GM21381 (cell line): Measurements from ENCODE around the gene MALT1.
A peak's percentile ranks its signal among the peaks of the same experiment; 100 is the strongest.

Experiments used
- ATAC-seq: cut with Tn5 transposase; IDR thresholded peaks from one replicate; pipeline ENCODE4 v1.9.1; 2021; ENCODE audit warnings: mild to moderate bottlenecking, moderate library complexity; ENCODE audit not compliant: unreplicated experiment

The MALT1 gene

DNA sequence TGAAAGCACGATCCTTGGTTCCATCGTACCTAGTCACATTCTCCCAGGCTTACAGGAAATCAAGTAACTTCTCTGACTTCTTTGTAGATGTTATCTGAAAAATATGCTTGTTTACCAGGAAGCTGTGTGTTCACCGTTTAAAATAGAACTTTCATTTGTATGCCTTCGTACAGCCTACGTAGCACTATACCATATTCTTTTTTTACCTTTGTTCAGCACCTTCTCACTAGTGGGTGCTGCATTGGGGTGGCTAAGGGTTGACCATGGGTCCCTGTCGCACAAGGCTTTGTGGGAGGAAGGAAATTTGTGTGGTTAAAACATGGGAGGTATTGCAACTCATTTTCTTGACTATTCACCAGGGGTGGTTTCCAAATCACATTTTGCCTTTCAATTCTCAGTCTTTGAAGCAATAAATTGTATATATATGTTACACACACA is 16.6 kb downstream of the MALT1 start:
- ATAC-seq: peak; percentile 80

DNA sequence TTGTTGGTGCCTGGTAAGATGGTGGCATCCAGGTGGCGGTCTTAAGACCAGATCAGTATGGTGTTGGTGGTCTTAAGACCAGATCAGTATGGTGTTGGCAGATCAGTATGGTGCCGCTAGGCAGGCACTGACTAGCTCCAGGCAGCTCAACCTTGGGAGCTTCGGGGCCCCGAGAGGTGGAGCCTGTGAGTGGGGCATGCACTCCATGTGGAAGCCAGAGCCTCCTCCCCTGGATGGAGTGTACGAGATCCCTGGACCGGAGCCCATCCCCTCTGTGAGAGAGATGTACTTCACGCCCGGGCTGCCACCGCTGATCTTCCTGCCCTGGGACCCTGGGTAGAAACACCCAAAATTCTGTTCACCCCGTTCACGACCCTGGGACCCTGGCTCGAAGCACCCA is 19.0 kb downstream of the MALT1 start:
- ATAC-seq: no peak

DNA sequence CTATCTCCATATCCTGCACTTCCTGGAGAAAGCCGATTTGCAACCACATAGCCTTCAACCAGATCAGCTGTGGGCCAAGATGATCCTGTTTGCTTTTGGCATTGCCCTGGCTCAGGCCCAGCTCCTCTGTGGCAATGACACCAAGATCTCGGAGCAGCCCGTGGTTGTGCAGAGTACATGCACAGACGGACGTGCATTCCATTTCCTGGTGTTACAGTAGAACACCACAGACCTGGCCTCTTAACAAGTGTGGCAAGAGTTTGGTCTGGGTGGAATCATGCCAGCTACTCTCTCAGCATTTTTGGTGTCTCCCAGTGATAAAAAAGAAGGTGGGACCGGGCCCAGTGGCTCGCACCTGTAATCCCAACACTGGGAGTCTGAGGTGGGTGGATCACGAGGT is 20.0 kb downstream of the MALT1 start:
- ATAC-seq: no peak

DNA sequence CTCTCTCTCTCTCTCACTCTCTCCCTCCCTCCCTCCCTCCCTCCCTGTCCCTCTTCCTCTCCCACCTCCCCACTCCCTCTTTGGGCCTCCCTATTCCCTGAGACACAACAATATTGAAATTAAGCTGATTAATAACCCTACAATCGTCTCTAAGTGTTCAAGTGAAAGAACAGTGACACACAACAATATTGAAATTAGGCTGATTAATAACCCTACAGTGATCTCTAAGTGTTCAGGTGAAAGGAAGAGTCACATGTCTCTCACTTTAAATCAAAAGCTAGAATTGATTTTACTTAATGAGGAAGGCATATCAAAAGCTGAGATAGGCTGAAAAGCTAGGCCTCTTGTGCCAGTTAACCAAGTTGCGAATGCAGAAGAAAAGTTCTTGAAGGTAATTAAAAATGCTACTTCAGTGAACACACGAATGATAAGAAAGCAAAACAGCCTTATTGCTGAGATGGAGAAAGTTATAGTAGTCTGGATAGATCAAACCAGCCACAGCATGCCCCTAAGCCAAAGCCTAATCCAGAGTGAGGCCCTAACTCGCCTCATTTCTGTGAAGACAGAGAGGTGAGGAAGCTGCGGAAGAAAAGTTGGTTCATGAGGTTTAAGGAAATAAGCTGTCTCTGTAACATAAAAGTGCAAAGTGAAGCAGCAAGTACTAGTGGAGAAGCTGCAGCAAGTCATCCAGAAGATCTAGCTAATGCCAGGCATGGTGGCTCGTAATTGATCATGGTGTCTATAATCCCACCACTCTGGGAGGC is 21.3 kb downstream of the MALT1 start:
- no peak for ATAC-seq

DNA sequence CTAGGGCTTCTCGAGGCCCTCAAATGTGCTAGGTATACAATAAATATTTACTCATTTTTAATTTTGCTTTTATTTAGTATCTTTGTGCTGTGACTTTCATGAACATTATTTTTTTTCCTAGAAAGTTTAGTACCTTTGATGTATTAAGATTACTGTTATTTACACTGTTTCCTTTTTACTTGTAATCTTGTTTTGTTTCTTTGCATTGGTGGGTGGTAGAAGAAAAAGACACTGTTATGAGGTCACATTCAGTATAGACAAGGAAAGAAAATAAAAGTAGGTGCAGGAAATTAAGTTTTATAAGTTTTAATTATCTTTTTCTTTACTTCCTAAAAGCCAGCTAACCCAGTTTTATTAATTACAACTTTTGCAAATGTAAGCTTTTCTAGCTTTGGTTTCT is 23.0 kb downstream of the MALT1 start:
- ATAC-seq: no peak

DNA sequence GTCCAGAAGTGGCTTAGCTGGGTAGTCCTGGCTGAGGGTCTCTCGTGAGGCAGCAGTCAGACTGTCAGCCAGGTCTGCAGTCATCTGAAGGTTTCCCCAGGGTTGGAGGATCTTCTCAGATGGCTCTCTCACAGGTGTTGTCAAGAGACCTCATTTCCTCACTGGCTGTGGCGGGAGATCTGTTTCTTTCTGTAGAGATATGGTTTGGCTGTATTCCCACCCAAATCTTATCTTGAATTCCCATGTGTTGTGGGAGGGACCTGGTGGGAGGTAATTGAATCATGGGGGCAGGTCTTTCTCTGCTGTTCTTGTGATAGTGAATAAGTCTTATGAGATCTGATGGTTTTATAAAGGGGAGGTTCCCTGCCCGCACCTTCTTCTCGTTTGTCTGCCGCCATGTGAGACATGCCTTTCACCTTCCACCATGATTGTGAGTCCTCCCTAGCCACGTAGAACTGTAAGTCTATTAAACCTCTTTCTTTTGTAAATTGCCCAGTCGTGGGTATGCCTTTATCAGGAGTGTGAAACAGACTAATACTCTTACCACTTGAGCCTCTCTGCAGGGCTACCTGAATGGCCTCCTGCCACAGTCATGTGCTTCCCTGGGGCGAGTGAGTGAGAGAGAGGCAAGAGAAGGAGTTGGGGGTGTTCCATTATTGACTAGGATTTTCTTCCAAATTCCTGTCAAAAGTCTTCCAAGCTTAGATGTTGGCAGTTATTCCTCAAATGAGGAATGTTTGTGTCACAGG is 23.6 kb downstream of the MALT1 start:
- no peak for ATAC-seq

DNA sequence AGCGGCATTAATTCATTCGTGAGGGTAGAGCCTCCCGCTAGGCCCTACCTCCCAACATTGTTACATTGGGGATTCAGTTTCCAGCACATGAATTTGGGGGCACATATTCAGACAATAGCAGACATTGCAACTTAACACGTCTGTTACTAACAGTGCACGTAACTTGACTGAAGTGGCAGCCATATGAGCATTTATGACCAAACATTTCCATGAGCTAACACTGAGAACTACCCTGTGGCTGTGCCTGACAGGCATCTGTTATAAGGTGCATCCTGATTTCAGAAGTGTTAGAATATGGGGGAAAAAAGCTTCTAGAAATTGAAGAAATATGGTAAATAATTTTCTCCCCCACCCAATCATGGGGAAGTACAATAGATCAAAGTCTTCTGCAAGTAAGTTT is 24.5 kb downstream of the MALT1 start:
- ATAC-seq: no peak

DNA sequence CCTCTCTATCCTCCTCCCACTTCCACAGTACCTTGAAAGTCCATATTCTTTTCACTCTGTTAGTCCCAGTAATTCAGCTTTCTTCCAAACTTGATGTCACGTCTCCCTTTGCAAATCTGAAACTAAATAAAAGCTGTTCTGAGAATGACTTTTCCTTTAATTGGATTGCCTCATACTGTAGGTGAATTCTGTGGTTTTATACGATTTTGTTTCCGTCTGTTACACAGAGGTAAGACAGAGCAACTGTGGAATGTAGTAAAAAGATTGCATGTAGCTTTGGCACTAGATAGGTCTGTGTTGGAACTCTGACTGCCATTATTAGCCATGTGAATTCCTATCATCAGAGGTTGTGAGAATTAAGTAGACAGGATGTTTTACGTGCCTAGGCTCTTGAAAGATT is 25.9 kb downstream of the MALT1 start:
- ATAC-seq: no peak

DNA sequence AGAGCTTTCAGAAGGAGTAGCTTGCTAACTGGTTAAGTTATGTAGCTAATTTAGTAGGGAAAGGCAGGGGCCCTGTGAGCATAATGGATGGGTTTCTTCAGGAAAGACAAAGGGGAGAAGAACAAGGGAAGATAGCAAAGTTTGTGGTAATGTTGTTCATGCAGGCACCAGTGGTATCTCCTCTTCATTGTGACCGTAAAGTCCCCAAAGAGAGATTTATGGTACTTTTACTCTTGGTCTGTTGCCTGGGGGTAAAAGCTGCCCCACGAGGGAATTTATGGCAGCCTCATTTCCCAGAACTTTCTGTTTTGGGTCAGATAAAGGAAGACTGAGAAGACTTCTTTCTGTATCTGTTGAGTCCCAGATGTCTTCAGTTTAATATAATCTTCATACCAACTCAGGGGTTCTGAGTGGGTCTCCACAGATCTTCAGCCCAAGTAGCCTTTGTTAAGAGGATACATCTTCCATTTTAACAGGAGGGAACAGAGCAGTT is 27.5 kb downstream of the MALT1 start:
- ATAC-seq: no peak

DNA sequence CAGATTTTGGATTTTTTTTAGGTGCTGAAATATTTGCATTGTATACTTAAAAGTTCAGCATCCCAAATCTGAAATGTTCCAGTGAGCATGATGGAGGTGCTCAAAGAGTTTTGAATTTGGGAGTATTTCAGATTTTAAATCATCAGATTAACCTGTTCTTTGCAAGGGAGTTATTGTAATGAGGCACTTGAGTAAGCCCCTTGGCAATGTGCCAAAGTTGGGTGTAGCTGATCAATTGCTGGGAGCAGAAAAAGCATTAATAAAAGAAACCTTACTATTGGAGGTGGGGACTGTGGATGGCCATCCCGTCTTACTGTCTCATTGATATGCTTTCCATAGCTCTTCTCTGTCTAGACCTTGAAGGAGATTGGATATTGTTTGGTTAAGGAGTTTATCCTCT is 28.3 kb downstream of the MALT1 start:
- no peak for ATAC-seq

DNA sequence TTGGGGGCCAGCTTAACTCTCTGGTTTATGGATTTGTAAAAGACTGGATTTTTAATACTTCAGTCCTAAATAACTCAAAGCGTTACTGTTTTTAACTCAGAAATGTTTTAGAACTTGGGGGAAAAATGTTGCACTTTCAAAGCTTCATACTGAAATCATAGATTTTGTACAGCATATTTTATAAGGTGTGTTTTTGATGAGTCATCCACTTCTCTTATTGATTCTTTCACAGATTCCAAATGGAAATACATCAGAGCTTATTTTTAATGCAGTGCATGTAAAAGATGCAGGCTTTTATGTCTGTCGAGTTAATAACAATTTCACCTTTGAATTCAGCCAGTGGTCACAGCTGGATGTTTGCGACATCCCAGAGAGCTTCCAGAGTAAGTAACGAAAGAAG is 28.9 kb downstream of the MALT1 start:
- no peak for ATAC-seq

DNA sequence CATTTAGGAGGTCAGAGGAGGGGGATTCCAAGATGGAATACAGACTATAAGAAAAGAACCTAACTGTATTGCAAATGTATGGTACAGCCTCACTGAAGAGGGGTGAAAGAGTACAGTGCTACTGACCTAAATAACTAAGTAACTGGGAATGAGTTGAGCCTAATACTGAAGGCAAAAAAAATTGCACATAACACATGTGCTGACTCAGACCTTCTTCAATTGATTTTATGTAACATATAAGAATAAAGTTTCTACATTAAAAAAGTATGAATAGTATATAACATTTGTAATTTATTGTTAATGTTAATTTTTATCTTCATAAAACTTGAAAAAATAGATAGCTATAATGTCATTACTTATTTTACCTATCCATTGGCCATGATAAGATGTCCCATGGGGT is 41.7 kb downstream of the MALT1 start:
- ATAC-seq: no peak

DNA sequence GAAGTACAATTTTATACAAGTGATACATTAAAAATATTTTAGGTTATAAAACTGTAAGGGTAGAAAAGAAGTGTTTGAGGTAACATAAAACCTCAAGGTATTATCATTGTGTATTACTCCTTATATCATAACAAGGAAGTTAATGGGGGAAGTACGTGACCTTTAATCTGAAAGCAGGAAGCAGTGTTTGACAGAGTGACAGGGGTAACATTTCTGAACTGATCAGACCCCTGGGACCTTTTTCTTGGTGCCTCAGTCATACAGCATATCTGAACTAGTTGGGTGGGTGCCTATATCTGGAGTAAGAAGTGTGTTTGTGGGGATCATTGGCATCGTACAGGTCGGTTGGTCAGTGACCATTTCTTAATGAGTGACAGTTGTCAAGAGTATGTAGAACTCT is 43.0 kb downstream of the MALT1 start:
- no peak for ATAC-seq

DNA sequence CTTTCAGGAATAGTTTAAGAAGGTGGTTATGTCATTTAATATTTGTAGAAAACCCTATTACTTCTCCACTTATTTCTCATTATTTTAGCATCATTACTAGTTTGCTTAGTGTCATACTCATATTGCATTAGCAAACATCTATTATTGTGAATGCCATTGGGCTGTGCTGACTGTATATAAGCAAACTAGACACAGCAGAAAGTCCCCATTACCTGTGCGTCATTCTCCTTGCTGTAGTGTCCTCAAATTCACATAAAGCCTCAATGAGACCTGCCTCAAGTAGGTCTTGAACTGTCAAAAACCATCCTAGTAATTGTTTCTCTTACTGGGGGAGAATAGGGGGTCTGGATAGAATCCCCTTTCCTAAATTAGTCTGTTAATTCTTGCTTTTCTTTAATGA is 43.6 kb downstream of the MALT1 start:
- ATAC-seq: no peak

DNA sequence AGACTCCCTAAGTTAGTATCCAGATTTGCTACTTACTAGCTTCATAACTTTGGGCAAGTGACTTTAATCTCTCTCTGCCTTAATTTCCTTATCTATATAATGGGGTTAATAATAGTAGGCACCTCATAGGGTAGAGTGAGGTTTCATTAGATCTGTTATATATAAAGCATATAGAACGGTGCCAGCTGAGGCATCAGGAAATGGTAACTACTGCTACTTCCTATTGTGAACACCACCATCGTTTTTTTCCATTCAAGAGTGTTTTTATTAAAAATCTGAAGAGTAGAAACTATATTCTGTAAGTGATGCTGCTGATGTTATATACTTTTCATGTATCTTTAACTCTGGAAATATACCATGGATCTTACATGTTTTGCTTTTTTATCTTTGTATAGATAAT is 44.3 kb downstream of the MALT1 start:
- ATAC-seq: no peak

DNA sequence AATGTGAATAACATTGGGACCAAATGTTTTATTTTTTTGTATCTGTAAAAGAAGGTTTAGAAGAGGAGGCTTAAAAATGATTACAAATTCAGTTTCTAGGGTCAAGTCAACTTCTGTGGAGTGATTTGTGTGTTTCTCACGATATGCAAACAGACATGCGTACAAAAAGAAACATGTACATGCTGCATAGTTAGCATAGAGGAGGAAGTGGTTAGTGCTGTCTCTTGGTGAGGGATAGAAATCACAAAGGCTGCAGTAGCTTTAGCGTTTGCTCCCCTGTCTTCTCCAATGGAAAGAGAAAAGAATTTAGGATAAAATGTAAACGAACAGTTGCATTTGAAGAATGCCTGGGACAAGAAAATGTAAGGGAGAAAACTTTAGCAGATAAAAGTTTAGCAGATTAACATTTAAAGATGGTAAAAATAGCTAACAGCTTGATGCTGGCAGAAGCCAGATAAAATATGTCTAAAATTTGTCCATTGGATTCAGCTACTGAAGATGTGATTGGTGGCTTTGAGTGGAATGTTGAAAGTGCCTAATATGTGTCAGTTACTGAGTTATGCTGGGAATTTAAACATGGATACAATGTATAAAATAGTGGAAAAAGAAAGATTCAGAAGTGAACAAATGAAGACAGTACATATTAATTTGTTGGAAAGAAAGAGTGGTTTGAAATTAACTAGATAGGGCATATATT is 44.9 kb downstream of the MALT1 start:
- ATAC-seq: peak; percentile 61

DNA sequence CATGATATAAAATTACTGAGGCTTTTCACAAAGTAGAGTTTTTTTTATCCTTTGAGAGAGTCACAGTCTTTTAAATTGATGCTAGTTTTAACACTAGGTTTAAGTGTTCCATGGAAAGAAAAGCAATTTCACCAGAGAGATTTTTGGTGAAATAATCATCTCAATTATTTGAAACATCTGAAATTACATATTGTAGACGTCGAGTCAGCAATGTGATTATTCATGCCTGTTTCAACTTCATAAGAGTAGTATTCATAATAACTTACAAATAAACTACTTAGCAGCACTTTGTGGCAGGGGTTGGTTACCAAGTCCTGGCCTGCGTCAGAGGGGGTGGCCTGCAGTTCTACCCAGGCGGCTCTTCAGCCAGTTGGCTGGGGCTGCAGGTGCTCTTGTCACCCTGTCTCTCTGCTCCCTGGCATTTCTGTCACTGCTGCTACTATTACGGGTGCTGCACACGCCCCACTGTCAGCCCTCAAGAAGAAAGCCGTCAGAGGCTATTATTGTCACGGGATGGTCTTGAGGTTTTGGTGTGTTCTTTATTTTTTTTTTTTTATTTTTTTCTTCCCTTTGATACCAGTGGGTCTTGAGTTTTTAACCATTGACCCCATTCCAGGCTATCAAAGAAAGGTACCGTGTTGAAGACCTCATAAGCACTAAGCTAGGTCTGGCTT is 50.4 kb downstream of the MALT1 start:
- no peak for ATAC-seq

DNA sequence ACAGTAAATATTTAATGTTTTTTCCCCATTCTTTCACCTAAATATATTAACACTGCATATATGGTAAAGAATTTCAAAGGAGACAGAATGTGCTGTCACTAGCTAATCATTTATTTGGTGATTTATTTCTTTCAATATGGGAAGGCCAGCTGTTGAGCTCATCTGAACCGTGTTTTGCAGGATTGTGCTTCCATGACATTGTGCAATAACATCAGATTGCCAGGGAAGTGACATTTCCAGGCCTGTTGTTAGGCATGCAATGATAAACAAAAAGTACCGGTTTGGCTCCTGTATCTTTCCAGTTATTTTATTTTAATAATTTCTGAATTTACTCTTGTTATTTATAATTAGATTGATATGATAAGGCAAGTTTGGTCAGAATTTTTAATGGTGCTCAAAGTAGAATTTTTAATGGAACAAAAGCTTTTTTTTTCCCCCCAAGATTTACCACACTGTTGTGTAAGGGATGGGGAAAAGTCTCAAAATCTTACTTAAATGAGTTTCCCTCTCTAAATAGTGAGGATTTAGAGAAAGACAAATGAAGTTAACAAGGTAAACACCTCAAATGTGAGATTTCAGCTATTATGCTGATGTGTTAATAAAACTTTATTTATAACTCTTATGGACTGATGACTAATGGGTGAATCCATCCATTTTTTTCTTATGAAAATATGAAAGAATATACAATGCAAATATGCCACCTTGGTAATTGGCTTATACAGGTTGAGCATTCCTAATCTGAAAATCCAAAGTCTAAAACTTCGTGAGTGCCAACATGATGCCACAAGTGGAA is 52.7 kb downstream of the MALT1 start:
- ATAC-seq: no peak

DNA sequence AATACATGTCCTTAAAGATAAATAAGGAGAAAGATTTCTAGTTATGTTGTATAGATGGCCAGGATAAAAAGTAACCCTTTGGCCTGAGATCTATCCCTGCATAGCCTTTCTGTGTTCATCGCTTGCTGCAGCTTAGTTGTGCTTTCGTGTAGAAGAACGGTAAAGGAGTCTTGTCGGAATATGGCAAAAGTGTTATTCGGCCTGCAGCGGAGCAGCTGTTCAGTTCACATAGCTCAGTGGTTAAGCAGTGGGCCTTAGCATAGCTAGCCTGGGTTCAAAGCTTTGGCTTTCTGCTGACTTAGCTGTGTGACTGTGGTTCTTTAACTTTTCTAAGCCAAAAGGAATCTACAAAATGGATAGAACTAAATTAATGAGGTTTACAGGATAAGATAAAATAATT is 55.4 kb downstream of the MALT1 start:
- no peak for ATAC-seq

DNA sequence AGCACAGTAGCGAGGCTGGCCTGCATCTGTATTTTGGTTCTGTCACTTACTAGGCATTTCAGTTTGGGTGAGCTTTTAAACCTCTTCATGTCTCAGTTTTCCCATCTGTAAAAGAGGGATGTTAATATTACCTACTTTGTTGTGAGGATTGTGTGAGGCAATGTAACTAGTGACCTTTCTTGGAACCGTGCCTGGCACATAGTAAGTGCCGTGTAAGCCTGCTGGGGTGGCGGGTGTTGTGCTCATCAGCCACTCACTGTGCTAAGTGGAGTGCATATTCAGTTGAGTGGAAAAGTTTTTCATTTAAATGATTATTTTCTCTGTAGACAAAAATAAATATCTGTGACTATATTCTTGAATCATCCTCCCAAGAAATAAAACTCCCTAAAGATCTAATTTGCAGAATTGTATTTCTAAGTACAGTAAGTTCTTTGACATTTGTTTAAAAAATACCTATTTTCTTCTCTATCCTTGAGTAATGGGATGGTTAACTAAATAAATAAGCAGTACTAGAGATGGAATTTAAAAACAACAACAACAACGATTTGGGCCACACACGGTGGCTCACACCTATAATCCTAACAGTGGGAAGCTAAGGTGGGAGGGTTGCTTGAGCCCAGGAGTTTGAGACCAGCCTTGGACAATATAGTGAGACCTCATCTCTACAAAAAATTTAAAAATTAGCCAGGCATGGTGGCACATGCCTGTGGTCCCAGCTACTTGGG is 56.7 kb downstream of the MALT1 start:
- ATAC-seq: no peak
